HG02798 (cell line): ENCODE results near the gene STARD10.

Source experiments
- ATAC-seq: cut with Tn5 transposase; IDR thresholded peaks from one replicate; pipeline ENCODE4 v1.9.1; 2021; ENCODE audit warnings: mild to moderate bottlenecking; ENCODE audit not compliant: unreplicated experiment, poor library complexity

STARD10 gene

DNA sequence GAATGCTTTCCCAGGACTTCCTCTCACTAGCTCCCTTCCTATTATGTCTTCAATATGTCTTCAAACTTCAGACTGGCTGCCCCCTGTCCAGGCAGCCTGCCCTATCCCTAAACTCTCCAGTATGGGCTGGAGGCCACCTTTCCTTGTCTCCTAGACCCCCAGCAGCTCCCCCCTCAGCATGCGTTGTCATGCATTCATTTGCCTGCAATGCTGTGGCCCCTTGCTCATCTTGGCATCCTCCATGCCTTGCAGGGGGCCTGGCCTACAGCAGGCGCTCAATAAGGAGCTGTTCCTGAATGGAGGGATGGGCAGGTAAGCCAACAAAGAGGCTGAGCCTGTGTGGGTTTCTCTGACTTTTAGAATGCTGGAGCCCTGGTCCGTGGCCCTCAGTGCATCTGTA is 25.3 kb downstream of the STARD10 start:
- no peak for ATAC-seq

- ATAC-seq: no peak
Observed at GRCh38 chr11:72767203-72768062, 26.4 kb downstream of the STARD10 start.

- ATAC-seq: no peak
Observed at GRCh38 chr11:72766152-72766902, 27.5 kb downstream of the STARD10 start.

GRCh38 chr11:72764503-72764902 is 29.3 kb downstream of the STARD10 start:
- no peak for ATAC-seq

GRCh38 chr11:72763823-72764222 is 30.0 kb downstream of the STARD10 start:
- ATAC-seq: no peak

GRCh38 chr11:72762641-72763304 is 31.1 kb downstream of the STARD10 start:
- peak; percentile 75 for ATAC-seq

- ATAC-seq: no peak
Observed at GRCh38 chr11:72760539-72761405, 33.1 kb downstream of the STARD10 start.

GRCh38 chr11:72759468-72759985 is 34.3 kb downstream of the STARD10 start:
- no peak for ATAC-seq

DNA sequence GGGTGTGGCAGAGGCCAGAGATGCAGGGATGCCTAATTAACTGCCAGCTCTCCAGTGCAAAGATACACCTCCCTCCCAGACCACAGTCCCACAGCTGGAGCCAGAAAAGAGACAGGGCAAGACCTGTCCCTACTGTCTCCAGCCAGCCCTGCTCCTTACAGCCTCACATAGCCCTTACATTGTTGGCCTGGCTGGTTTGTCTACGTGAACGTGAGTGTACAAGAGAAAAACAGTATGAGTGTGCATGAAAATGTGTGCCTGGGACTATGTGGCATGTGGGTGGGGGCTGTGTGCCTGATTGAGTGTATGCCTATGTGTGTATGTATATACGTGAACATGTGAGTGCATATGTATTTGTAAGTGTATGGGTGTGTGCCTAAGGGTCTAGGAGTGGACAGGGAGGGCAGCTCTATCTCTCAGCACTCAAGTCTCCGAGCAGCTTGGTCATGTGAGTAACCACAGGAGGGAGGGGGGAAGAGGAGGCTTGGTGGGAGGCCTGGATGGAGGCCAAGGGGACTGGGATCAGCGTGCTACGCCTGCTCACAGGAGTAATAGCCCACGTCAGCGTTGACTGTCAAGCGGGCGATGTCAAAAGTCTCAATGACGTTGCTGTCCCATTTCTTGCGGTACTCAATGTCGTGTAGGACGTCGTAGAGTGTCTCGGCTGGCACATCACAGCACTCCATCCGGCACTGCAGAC is 35.0 kb downstream of the STARD10 start:
- ATAC-seq: no peak

- no peak for ATAC-seq
Observed at GRCh38 chr11:72758304-72758689, 35.5 kb downstream of the STARD10 start.

DNA sequence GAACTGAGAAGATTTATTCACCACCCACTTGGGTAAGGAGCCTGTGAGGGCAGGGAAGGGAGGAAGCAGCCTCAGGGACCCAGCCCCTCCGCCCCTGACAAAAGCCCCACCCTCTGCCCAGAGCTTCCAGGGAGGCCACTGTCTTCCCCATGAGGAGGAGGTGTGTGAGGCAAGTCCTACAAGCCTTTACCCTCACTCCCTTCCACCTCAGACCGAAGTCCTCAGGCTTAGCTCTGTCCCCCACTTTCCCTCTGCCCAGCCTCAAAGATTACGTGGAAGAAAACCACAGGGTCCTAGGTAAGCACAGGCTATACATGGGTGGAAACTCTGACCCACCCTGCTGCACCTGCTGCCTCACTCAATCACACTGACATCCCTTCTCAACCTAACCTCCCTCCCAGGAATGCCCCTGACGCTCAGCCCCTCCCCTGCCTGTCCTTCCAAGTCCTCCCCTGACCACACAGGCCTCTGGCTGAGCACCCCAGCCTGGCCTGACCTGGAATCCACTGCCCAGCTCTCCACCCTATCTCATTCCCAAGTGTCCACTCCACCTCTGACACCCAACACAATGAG is 38.0 kb downstream of the STARD10 start:
- no peak for ATAC-seq

DNA sequence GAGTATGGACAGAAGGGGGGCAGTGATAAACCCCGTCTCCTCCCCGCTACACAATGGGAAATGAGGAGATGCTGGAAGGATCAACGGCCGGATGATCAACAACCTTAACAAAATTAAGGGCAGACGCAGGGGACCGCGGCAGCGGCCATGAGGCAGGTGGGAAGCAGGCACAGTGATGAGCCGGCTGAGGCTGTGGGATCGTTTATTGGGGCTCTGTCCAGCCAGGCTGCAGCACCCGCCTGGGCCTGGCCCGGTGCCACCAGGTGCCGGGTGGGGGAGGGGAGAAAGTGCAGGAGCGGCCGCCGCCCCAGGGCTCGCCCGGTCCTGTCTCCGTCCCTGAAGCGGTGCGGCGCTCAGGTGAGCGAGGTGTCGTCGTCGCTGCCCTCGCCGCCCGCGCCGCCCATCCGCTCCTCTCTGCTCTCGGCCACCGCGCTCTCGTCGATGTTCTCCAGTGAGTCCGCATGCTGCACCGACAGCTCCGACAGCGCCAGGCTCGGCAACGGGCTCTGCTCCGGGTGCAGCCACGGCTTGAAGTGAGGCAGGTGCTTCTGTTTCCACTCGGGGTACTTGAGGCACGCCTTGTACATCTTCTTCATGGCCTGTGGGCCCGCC is 39.2 kb downstream of the STARD10 start:
- no peak for ATAC-seq

GRCh38 chr11:72754149-72754543 is 39.7 kb downstream of the STARD10 start:
- no peak for ATAC-seq

DNA sequence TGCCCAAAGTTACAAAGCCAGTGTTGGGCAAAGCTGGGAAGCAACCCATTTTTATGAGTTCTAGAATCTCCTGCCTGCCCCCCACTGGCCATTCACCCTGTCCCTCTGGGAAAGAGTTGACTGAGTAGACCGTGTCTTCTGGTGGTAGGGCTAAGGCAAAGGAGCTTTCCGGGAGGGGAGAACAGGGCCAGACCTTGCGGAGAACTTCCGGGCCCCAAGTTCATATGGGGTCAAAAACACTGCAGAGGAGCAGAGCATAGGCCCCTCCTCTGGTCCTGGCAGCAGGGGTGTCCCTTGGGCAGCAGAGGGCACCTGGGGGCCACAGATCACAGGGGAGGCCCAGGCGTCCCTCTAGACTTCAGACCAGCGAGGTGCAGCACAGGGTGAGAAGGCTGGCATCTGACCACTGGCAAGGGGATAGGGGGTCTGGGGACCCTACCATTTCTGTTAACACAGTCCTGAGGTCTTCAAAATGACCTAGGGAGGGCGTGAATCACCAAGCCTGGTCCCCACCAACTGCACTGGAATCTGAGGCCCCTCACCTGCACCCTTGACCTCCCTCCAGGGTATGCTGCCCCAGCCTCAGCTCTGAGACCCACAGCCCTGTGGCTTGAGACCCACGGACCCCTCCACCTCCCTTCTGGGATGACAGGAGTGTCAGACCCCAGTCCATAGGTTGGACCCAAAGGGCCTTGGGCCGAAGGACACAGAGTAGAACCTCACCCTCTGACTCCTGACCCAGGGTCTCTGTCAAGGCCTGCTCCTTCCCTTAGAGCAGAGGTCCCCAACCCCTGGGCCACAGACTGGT is 40.3 kb downstream of the STARD10 start:
- ATAC-seq: no peak

GRCh38 chr11:72752088-72752914 is 41.5 kb downstream of the STARD10 start, which contains the start of gene ARAP1:
ARAP1 (minus strand) TSS chr11:72752408; CDS start chr11:72727128, 25,280 bp downstream.
- ATAC-seq: peak; percentile 71

DNA sequence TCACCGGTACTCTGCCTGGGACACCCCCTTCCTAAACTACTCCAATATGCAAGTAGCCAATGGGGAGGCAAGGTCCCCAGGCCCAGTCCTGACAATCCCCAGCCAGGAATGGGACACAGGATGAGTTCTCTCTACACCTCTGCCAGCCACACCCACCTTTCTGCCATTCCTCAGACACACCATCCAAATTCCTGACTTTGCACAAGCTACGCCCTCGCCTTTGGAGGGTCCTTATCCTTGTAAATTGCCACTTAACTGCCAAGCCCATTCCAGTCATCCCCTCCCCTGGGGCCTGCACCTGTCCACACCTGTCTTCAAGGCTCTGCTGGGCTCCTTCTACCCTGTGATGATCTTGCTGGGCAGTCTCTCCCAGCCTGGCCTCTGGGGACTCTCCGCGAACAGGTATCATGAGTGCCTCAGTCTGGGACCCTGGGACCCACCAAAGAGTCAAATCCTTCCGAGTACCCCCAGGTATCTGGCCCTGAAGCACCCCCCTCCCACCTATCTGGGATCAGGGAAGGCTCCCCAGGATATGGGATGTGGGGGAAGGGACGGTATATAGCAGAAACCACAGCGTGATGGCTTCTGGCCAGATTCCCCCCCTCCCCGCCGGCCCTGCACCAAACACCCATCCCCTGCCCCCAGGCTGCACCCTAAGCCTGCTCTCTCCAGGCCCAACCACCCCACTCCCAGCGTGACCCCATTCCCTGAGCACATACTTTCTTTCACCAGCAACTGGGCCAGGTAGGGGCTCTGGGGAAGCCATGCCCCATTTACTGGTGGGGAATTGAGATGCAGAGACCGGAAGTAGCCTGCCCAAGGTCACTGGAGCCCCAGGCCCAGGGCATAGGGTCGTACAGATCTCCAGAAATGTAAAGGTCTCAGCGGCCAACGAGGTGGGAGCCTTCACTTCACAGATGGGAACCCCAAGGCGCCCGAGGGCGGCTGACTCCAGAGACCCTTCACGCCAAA is 42.4 kb downstream of the STARD10 start:
- no peak for ATAC-seq
